Sigmoid colon (tissue), 7 donors: ENCODE measurements around the gene ZBTB7B. TPM values are rescaled to one million over a fixed set of nuclear protein-coding genes. Genes with fewer than 3 reads are reported as not detected.

ENCODE experiments used
- DNase-seq: peaks from one replicate; pipeline ENCODE4 v3.0.0-alpha.2; 2019
- H3K27ac ChIP-seq, 4 donors: fragments of 200-600 bp; sonication (generic); one replicate each; pipeline ENCODE4 v1.5.1; 2016 to 2019; ENCODE audit warnings: mild to moderate bottlenecking in 1 of 4
- H3K27me3 ChIP-seq, 3 donors: fragments of 200-600 bp; sonication (generic); one replicate each; pipeline ENCODE4 v1.5.1; 2019; ENCODE audit warnings: mild to moderate bottlenecking in 1 of 3
- H3K36me3 ChIP-seq, 4 donors: fragments of 200-600 bp; sonication (generic); one replicate each; pipeline ENCODE4 v1.5.1; 2016 to 2019
- H3K4me1 ChIP-seq, 4 donors: fragments of 200-600 bp; sonication (generic); one replicate each; pipeline ENCODE4 v1.5.1; 2017 to 2019
- H3K4me3 ChIP-seq, 4 donors: fragments of 200-600 bp; sonication (generic); one replicate each; pipeline ENCODE4 v1.5.1; 2017 to 2019; ENCODE audit warnings: mild to moderate bottlenecking in 2 of 4, moderate library complexity in 1 of 4
- H3K9me3 ChIP-seq, 4 donors: fragments of 200-600 bp in 3 of 4; sonication (generic) in 3 of 4; one replicate each; pipeline versions ENCODE4 v1.5.1 to v1.6.1; 2013 to 2019
- EP300 ChIP-seq, 4 donors: sonication (generic); formaldehyde crosslinking; IDR thresholded peaks; one replicate each; pipeline ENCODE4 v1.6.1; 2017; ENCODE audit warnings: antibody characterized with exemption in 4 of 4
- POLR2A ChIP-seq, 2 donors: fragments of 450-650 bp; IDR thresholded peaks; one replicate each; pipeline ENCODE4 v1.6.1; 2016; ENCODE audit warnings: antibody characterized with exemption in 2 of 2, mild to moderate bottlenecking in 2 of 2, moderate library complexity in 2 of 2
- POLR2AphosphoS5 ChIP-seq, 4 donors: sonication (generic); formaldehyde crosslinking; IDR thresholded peaks; one replicate each; pipeline ENCODE4 v1.6.1; 2017; ENCODE audit warnings: antibody characterized with exemption in 4 of 4
- WGBS, 2 donors: extraction: QIAGEN DNeasy Blood & Tissue Kit; methylation state at CpG; one replicate each; pipeline ENCODE4 v1.1.7; 2013; 5-methylcytosine and 5-hydroxymethylcytosine counted together
- intact Hi-C: fragments of 100-400 bp; cut with DNase I; formaldehyde crosslinking; loops from one replicate; pipeline ENCODE4 v1.15.1; 2023
- polyA plus RNA-seq, 3 donors: library from polyadenylated mRNA; stranded (reverse); fragments of 200-250 nt; gene quantifications; one replicate each; pipeline ENCODE4 v1.2.3, GENCODE V29; 2013
- total RNA-seq, 4 donors: library from RNA; depleted of rRNA; stranded (reverse); fragments of >200 nt; gene quantifications; one replicate each; pipeline ENCODE4 v1.1.0, GENCODE V29; 2016
- TF ChIP-seq, protein P1 (sequence below), 4 experiments: fragments of 450-650 bp in 3 of 4; fragments of 200-600 bp in 1 of 4; IDR thresholded peaks; one replicate each; pipeline ENCODE4 v1.5.1; 2016 to 2019; ENCODE audit warnings: antibody characterized with exemption in 4 of 4, mild to moderate bottlenecking in 3 of 4, moderate library complexity in 2 of 4
- donor health status: healthy with polysubstance abuse.
- donor health status: Bipolar disorder and iron deficiency.
- donor health status: healthy.

Gene ZBTB7B
- total and polyA plus RNA-seq, 7 donors = 24.4 to 342 (median 35.3) TPM

DNA sequence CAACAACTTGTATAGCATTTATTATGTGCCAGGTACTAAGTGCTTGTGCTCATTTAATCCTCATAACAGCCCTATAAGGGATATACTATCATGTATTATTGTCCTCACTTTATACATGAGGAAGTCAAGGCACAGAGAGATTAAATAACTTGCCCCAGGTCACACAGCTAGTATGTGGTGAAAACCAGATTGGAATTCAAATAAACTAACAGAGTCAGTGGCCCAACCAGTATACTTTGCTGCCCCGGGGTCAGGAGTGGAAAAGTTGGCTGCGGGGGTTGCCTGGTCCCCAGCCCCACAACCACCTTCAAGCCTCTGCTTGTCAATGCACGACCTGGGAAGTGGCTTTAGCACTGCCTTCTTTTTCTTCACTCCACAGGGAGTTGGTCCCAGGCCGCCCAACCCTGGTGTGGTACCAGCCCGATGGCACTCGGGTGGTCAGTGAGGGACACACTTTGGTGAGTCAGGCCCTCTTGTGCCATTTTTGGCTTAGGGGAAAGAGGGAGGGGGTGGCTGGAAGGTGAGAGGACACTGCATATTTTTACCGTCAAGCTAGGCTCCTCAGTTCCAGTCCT, 51.0 kb downstream of the ZBTB7B start:
- TF ChIP-seq POLR2AphosphoS5 (IDR thresholded peaks at IDR 0.05) = no peak
- TF ChIP-seq, protein P1, sequence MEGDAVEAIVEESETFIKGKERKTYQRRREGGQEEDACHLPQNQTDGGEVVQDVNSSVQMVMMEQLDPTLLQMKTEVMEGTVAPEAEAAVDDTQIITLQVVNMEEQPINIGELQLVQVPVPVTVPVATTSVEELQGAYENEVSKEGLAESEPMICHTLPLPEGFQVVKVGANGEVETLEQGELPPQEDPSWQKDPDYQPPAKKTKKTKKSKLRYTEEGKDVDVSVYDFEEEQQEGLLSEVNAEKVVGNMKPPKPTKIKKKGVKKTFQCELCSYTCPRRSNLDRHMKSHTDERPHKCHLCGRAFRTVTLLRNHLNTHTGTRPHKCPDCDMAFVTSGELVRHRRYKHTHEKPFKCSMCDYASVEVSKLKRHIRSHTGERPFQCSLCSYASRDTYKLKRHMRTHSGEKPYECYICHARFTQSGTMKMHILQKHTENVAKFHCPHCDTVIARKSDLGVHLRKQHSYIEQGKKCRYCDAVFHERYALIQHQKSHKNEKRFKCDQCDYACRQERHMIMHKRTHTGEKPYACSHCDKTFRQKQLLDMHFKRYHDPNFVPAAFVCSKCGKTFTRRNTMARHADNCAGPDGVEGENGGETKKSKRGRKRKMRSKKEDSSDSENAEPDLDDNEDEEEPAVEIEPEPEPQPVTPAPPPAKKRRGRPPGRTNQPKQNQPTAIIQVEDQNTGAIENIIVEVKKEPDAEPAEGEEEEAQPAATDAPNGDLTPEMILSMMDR (IDR thresholded peaks at IDR 0.05) = no peak
- no peak for TF ChIP-seq POLR2A (IDR thresholded peaks at IDR 0.05)
- no peak for TF ChIP-seq EP300 (IDR thresholded peaks at IDR 0.05)
- no peak for DNase-seq
- WGBS, 2 donors = 91 to 92% methylated on average over 7 of the region's 7 CpGs
- H3K27me3 ChIP-seq = no peaks in the 10 kb centered on the region
- H3K4me3 ChIP-seq = no peak overlapping the region
- intact Hi-C loops = loop anchor here (5.0 to 10.0 kb wide), 2 partner anchors 51 to 499 kb away; partner anchors contain the start of genes UBE2Q1 and ZBTB7B
- H3K36me3 ChIP-seq = peaks cover 19 to 54% (median 32%) of the 10 kb centered on the region in 4 donors
- H3K27ac ChIP-seq = no peak overlapping the region
- no peaks in the 10 kb centered on the region for H3K9me3 ChIP-seq
- H3K4me1 ChIP-seq = peaks cover 0 to 33% (median 22%) of the 10 kb centered on the region in 4 donors

DNA sequence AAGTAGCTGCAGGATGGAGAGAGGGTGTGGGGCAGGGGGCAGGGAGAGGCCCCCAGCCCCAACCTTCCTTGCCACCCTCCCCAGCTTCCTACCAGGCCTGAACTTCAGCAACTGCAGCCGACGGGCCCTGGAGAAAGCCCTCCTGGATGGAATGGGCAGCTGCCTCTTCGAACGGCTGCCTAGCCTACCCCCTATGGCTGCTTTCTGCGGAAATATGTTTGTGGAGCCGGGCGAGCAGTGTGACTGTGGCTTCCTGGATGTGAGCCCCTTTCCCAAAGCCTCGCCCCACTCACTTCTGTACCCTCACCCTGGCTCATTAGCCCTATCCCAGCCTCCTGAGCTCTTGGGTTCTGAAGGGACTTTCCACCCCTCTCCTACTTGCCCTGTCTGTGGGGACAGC, 54.5 kb downstream of the ZBTB7B start:
- H3K4me1 ChIP-seq = peaks cover 3 to 21% (median 12%) of the 10 kb centered on the region in 4 donors
- WGBS, 2 donors = 96 to 97% methylated on average over 8 of the region's 8 CpGs
- peaks cover 19 to 71% (median 38%) of the 10 kb centered on the region in 4 donors for H3K36me3 ChIP-seq
- no peak overlapping the region for H3K27ac ChIP-seq
- no peaks in the 10 kb centered on the region for H3K9me3 ChIP-seq
- no peak for DNase-seq
- no peak overlapping the region for H3K4me3 ChIP-seq
- TF ChIP-seq POLR2AphosphoS5 (IDR thresholded peaks at IDR 0.05) (no peak), POLR2A (IDR thresholded peaks at IDR 0.05) (no peak), EP300 (IDR thresholded peaks at IDR 0.05) (no peak)
- TF ChIP-seq, protein P1 (IDR thresholded peaks at IDR 0.05) = no peak
- intact Hi-C loops = loop anchor here (10.0 kb wide), 1 partner anchor 502 kb away; the partner anchor contains the start of gene UBE2Q1
- peaks cover 0 to 4% (median 0%) of the 10 kb centered on the region in 3 donors for H3K27me3 ChIP-seq

DNA sequence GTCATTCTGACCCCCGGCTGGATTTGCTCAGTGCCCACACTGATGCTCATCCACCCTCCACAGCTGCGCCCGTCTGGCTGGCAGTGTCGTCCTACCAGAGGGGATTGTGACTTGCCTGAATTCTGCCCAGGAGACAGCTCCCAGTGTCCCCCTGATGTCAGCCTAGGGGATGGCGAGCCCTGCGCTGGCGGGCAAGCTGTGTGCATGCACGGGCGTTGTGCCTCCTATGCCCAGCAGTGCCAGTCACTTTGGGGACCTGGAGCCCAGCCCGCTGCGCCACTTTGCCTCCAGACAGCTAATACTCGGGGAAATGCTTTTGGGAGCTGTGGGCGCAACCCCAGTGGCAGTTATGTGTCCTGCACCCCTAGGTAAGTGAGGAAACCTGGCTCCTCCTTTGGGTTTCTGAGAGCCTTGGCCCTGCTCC, 55.2 kb downstream of the ZBTB7B start:
- H3K27me3 ChIP-seq = peaks cover 0 to 7% (median 0%) of the 10 kb centered on the region in 3 donors
- no peak overlapping the region for H3K27ac ChIP-seq
- H3K4me1 ChIP-seq = peaks cover 3 to 21% (median 16%) of the 10 kb centered on the region in 4 donors
- no peak overlapping the region for H3K4me3 ChIP-seq
- WGBS, 2 donors = 93 to 96% methylated on average over 13 of the region's 13 CpGs
- DNase-seq = no peak
- TF ChIP-seq POLR2A (IDR thresholded peaks at IDR 0.05) = no peak
- no peak for TF ChIP-seq POLR2AphosphoS5 (IDR thresholded peaks at IDR 0.05)
- no peaks in the 10 kb centered on the region for H3K9me3 ChIP-seq
- peaks cover 19 to 71% (median 38%) of the 10 kb centered on the region in 4 donors for H3K36me3 ChIP-seq
- intact Hi-C loops = loop anchor here (10.0 kb wide), 1 partner anchor 503 kb away; the partner anchor contains the start of gene UBE2Q1

DNA sequence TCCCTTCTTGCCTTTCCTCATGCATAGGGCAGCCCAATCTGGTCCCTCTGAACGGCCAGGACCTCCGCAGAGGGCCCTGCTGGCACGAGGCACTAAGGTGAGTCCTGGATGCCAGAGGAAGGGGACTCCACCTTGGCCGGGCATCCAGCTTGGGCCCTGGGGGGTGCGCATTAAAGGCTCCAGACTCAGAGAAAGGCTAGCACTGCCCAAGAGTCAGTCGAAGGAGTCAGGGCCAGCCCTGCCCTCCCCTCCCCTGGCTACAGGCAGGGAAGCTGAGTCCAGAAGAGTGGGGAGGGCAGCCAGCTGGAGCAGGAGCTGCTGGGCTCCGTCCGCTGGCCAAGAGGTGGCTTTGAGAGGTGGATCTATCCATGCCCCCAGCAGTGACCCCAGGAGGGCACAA, 58.1 kb downstream of the ZBTB7B start:
- intact Hi-C loops = loop anchor here (1.0 to 5.0 kb wide), 2 partner anchors 15 to 88 kb away; partner anchors contain the start of genes CKS1B and SHC1

More for the DNA sequence above, 58.1 kb downstream of the ZBTB7B start:
- no peak overlapping the region for H3K27ac ChIP-seq
- H3K9me3 ChIP-seq = no peaks in the 10 kb centered on the region
- peaks cover 3 to 34% (median 30%) of the 10 kb centered on the region in 4 donors for H3K4me1 ChIP-seq
- WGBS, 2 donors = 81 to 88% methylated on average over 8 of the region's 8 CpGs
- peaks cover 14 to 46% (median 29%) of the 10 kb centered on the region in 4 donors for H3K36me3 ChIP-seq
- TF ChIP-seq, protein P1 (IDR thresholded peaks at IDR 0.05) = no peak
- TF ChIP-seq EP300 (IDR thresholded peaks at IDR 0.05) = no peak
- DNase-seq = no peak
- H3K27me3 ChIP-seq = peaks cover 0 to 7% (median 0%) of the 10 kb centered on the region in 3 donors
- H3K4me3 ChIP-seq = no peak overlapping the region
